Activated CD8-positive, alpha-beta T cell treated with anti-CD3 and anti-CD28 coated beads for 36 hours (primary cell): ENCODE data around the gene KRTAP4-8. TPM values are rescaled to one million over a fixed set of nuclear protein-coding genes. Genes with fewer than 3 reads are reported as not detected.
"Not testable (repeated sequence)": the region's sequence is repeated elsewhere in the genome, so short reads cannot be mapped to it uniquely, and the experiment has no call there.

Experiments used
- ATAC-seq: fragments of 200-7000 bp; cut with Tn5 transposase; one replicate; pipeline ENCODE4 v1.10.0; 2021; ENCODE audit warnings: mild to moderate bottlenecking, moderate library complexity
- CTCF ChIA-PET: fragments of 350-600 bp; sonication (Branson Sonifier 250); formaldehyde crosslinking; loops from one replicate; lab custom pipeline; 2021; ENCODE audit warnings: antibody characterized with exemption; lab: Charles Lee
- POLR2A ChIA-PET: fragments of 350-600 bp; sonication (Branson Sonifier 250); formaldehyde crosslinking; loops from one replicate; lab custom pipeline; 2021; ENCODE audit warnings: antibody characterized with exemption; lab: Charles Lee
- DNase-seq: peaks from one replicate; pipeline ENCODE4 v3.0.0-alpha.2; 2020
- H3K27ac Mint-ChIP-seq: one replicate; pipeline ENCODE4 v1.8.0; 2021; ENCODE audit warnings: mild to moderate bottlenecking, mixed read lengths
- H3K27me3 Mint-ChIP-seq: one replicate; pipeline ENCODE4 v1.8.0; 2021; ENCODE audit warnings: mixed read lengths
- H3K36me3 Mint-ChIP-seq: one replicate; pipeline ENCODE4 v1.8.0; 2021; ENCODE audit warnings: low read depth, mixed read lengths
- H3K4me1 Mint-ChIP-seq: one replicate; pipeline ENCODE4 v1.8.0; 2021; ENCODE audit warnings: low read depth, mixed read lengths
- H3K4me3 Mint-ChIP-seq: one replicate; pipeline ENCODE4 v1.8.0; 2021; ENCODE audit warnings: mild to moderate bottlenecking, moderate library complexity, mixed read lengths
- H3K9me3 Mint-ChIP-seq: one replicate; pipeline ENCODE4 v1.8.0; 2021; ENCODE audit warnings: mixed read lengths
- intact Hi-C: fragments of 100-400 bp; cut with micrococcal nuclease; formaldehyde crosslinking; loops from one replicate; pipeline ENCODE4 v1.10.0; 2022
- total RNA-seq, 2 experiments: library from RNA; stranded (reverse); gene quantifications; one replicate each; pipeline ENCODE4 v1.2.3, GENCODE V29; 2021
- TF ChIP-seq, protein P1 (sequence below): fragments of 200-600 bp; IDR thresholded peaks from one replicate; pipeline ENCODE4 v1.8.0; 2022; ENCODE audit warnings: antibody characterized with exemption, mild to moderate bottlenecking

The KRTAP4-8 gene
- not detected for total RNA-seq

DNA sequence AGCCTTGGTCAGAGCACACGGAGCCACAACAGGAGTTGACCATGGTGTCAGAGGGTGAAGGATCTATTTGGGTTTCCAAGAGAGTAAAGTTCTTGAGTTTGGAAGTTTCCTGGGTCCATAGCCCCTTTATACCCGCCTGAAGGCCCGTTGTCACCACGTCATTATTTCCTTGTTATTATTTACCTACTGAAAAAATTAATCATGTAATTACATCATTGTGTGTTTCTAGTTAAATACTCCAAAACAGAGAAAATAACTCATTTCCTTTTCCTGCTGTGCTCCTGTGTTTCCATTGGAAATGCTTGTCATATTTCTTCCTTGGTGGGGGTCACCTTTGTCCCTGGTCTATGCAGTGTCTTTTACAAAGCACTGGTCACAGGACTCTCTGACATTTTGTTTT lies at the start of gene KRTAP4-8:
KRTAP4-8 (minus strand) TSS at position 101 of the 400 bp plus-strand sequence; CDS start at position 43, 58 bp downstream.
- Mint-ChIP-seq H3K9me3 (peaks cover 1% of the 10 kb centered on the region), H3K4me3 (no peak within 1 kb of the TSS), H3K27ac (no peak within 1 kb of the TSS), H3K36me3 (no peaks in the 10 kb centered on the region), H3K27me3 (peaks cover 5% of the 10 kb centered on the region), H3K4me1 (peaks cover 8% of the 10 kb centered on the region)
- CTCF ChIA-PET, result no interaction called here
- intact Hi-C loops, result no loop called here
- TF ChIP-seq, protein P1, sequence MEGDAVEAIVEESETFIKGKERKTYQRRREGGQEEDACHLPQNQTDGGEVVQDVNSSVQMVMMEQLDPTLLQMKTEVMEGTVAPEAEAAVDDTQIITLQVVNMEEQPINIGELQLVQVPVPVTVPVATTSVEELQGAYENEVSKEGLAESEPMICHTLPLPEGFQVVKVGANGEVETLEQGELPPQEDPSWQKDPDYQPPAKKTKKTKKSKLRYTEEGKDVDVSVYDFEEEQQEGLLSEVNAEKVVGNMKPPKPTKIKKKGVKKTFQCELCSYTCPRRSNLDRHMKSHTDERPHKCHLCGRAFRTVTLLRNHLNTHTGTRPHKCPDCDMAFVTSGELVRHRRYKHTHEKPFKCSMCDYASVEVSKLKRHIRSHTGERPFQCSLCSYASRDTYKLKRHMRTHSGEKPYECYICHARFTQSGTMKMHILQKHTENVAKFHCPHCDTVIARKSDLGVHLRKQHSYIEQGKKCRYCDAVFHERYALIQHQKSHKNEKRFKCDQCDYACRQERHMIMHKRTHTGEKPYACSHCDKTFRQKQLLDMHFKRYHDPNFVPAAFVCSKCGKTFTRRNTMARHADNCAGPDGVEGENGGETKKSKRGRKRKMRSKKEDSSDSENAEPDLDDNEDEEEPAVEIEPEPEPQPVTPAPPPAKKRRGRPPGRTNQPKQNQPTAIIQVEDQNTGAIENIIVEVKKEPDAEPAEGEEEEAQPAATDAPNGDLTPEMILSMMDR, result no peak
- POLR2A ChIA-PET, result no interaction called here
- ATAC-seq (no peak), DNase-seq (no peak)

DNA sequence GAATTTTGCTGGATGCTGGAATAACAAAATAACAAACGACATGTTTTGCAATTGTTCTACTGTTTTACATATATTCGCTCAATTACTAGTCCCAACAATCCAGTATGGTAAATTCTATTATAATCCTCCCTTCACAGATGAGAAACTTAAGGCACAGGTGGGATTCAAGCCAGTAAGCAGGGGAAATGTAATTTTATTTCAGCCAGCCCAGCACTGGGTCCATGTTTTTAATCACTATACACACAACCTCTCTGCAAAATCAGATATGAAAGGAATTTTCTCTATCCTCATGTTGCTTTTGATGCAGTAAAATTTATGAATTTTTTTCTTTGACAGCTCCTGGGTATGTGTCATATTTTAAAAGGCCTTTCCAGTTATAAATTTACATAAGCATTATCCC lies 47.3 kb upstream of the KRTAP4-8 start:
- H3K27ac Mint-ChIP-seq, result no peak overlapping the region
- intact Hi-C loops, result no loop called here
- POLR2A ChIA-PET, result no interaction called here
- no peaks in the 10 kb centered on the region for H3K27me3 Mint-ChIP-seq
- H3K9me3 Mint-ChIP-seq, result peaks cover 20% of the 10 kb centered on the region
- TF ChIP-seq, protein P1, result no peak
- H3K4me3 Mint-ChIP-seq, result no peak overlapping the region
- ATAC-seq, result no peak
- peaks cover 10% of the 10 kb centered on the region for H3K36me3 Mint-ChIP-seq
- CTCF ChIA-PET, result no interaction called here
- no peak for DNase-seq
- H3K4me1 Mint-ChIP-seq, result no peaks in the 10 kb centered on the region

DNA sequence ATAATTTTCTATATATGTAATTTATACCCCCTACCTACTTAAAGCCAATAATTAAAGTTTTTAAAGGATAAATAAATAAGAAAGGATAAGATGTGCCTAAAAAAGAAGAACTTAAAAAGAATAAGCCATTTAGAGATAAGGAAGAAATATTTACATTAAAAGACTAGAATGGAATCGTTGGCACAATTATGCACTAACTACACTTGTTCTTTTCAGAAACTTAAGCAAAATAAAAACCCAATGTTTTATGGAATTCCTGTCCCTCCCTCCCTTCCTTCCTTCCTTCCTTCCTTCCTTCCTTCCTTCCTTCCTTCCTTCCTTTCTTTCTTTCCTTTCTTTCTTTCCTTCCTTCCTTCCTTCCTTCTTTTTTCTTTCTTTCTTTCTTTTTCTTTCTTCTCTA lies 46.9 kb upstream of the KRTAP4-8 start:
- H3K27me3 Mint-ChIP-seq, result no peaks in the 10 kb centered on the region
- no peak overlapping the region for H3K27ac Mint-ChIP-seq
- ChIA-PET CTCF (no interaction called here), POLR2A (no interaction called here)
- H3K4me1 Mint-ChIP-seq, result no peaks in the 10 kb centered on the region
- H3K36me3 Mint-ChIP-seq, result peaks cover 10% of the 10 kb centered on the region
- TF ChIP-seq, protein P1, result no peak
- DNase-seq (no peak), ATAC-seq (no peak)
- intact Hi-C loops, result no loop called here
- peaks cover 20% of the 10 kb centered on the region for H3K9me3 Mint-ChIP-seq
- H3K4me3 Mint-ChIP-seq, result no peak overlapping the region

DNA sequence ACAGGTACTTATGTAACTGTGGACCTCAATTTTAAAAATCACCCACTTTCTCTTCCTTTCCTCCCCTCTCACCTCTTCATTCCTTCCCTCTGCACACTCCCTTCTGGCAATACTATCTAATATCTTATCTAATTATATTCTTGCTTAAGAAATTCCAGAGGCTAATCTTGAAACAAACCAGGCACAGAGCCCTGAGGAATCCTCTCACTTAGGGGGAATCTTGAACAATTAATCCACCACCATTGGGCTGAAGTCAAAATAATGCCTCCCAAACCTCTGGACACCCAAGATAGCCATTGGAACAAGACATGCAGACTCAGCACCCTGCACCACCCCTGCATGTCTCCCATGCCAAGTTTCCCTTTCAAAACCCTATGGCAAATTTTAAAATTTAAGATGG lies 43.4 kb upstream of the KRTAP4-8 start:
- ChIA-PET POLR2A (no interaction called here), CTCF (no interaction called here)
- no peaks in the 10 kb centered on the region for H3K4me1 Mint-ChIP-seq
- H3K9me3 Mint-ChIP-seq, result peaks cover 28% of the 10 kb centered on the region
- H3K27me3 Mint-ChIP-seq, result peaks cover 2% of the 10 kb centered on the region
- H3K4me3 Mint-ChIP-seq, result no peak overlapping the region
- DNase-seq (no peak), ATAC-seq (no peak)
- peaks cover 13% of the 10 kb centered on the region for H3K36me3 Mint-ChIP-seq
- intact Hi-C loops, result no loop called here
- no peak overlapping the region for H3K27ac Mint-ChIP-seq
- TF ChIP-seq, protein P1, result no peak

DNA sequence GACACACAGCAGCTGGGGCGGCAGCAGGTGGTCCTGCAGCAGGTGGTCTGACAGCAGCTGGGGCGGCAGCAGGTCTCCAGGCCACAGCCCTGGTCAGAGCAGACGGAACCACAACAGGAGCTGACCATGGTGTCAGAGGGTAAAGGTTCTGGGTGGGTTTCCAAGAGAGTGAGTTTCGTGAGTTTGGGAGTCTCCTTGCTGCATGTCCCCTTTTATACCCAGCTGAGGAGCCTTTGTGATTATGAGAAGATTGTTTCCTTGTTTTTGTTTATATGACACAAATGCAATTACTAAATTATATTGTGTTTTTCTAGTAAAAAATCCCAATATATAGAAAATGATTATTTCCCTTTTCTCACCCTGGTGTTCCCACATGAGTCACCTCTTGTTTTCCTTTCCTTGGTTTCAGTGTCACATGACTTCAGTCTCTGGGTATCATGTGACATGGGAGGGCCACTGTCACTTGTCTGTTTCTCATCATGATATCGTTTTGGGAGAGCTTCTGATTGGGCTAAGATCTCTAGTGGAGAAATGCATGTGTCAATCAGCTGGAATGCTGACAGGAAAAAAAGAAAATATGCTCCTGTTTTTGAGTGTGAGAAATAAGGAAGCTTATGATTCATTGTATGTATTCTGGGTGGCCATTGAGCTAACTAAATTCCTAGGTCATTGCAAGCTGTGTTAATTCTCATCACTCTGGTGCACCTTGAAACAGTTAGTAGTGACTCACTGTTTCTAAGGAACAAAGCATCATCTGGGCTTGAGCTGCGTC lies 42.6 kb upstream of the KRTAP4-8 start, which contains the start of gene KRTAP4-6:
KRTAP4-6 (minus strand) TSS at position 185 of the 772 bp plus-strand sequence; CDS start at position 128, 57 bp downstream.
- H3K27me3 Mint-ChIP-seq, result peaks cover 2% of the 10 kb centered on the region
- TF ChIP-seq, protein P1, result no peak
- H3K9me3 Mint-ChIP-seq, result peaks cover 28% of the 10 kb centered on the region
- DNase-seq (no peak), ATAC-seq (no peak)
- intact Hi-C loops, result no loop called here
- H3K36me3 Mint-ChIP-seq, result peaks cover 13% of the 10 kb centered on the region
- ChIA-PET POLR2A (no interaction called here), CTCF (no interaction called here)
- H3K4me1 Mint-ChIP-seq, result no peaks in the 10 kb centered on the region
- H3K27ac Mint-ChIP-seq, result no peak within 1 kb of the TSS
- H3K4me3 Mint-ChIP-seq, result no peak within 1 kb of the TSS

DNA sequence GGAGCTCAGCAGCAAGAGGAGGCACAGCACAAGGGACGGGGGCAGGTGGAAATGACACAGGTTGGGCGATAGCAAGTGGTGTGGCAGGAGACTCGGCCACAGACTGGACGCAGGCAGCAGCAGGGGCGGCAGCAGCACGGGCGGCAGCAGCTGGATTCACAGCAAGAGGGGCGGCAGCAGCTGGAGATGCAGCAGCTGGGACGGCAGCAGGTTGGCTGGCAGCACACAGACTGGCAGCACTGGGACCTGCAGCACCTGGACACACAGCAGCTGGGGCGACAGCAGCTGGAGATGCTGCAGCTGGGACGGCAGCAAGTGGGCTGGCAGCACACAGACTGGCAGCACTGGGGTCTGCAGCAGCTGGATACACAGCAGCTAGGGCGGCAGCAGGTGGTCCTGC lies 41.9 kb upstream of the KRTAP4-8 start:
- CTCF ChIA-PET, DNase-seq, H3K4me1 Mint-ChIP-seq, POLR2A ChIA-PET, H3K27ac Mint-ChIP-seq, intact Hi-C loops, H3K27me3 Mint-ChIP-seq, ATAC-seq, H3K4me3 Mint-ChIP-seq: not testable (repeated sequence)
- Mint-ChIP-seq H3K36me3 (peaks cover 13% of the 10 kb centered on the region), H3K9me3 (peaks cover 28% of the 10 kb centered on the region)
